ENCODE data around the gene ZNF512. TPM values are rescaled to one million over a fixed set of nuclear protein-coding genes. Genes with fewer than 3 reads are reported as not detected.
"Not testable (repeated sequence)": the region's sequence is repeated elsewhere in the genome, so short reads cannot be mapped to it uniquely, and the experiment has no call there.

Gene ZNF512, protein sequence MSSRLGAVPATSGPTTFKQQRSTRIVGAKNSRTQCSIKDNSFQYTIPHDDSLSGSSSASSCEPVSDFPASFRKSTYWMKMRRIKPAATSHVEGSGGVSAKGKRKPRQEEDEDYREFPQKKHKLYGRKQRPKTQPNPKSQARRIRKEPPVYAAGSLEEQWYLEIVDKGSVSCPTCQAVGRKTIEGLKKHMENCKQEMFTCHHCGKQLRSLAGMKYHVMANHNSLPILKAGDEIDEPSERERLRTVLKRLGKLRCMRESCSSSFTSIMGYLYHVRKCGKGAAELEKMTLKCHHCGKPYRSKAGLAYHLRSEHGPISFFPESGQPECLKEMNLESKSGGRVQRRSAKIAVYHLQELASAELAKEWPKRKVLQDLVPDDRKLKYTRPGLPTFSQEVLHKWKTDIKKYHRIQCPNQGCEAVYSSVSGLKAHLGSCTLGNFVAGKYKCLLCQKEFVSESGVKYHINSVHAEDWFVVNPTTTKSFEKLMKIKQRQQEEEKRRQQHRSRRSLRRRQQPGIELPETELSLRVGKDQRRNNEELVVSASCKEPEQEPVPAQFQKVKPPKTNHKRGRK
- total RNA-seq (10 to 100 TPM; 26.6 to 64.6 (median 50.1) TPM), polyA plus RNA-seq (10 to 100 TPM; 43.4 to 48.6 TPM), total RNA-seq (19.1 reads per million, percentile 49 among the genes with 10 or more reads in this experiment)

DNA sequence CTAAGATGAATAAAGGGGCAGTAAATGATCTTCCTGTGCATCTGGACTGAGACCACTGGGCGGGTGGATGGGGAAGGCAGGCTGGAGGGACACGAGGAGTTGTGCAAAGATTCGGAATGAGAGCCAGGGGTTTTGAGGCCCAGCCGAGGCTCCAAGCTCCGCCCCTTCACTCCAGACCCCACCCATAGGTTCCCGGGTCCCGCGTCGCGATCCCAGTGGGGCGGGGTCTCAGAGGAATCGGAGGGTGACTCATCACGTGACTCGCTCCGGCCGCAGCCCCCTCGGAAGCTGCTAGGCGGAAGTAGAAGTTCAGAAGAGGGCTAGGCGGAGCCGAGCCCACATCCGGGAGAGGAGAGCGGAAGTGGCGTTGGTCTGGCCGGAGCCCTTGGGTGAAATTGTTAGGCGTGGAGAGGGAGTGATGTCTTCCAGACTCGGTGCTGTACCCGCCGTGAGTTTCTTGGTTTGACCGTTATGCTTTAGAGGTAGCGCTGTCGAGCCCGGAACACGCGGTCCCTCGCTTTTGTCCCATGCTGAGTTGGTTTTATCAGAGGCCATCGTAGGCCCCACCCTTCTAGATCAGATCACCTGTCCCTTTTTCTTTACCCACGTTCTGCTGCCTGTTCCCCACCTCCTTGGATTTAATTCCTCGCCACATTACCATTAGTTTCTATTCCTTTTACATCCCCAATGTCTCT, at the start of gene ZNF512:
ZNF512 (plus strand) TSS at position 348 of the 695 bp plus-strand sequence; CDS start at position 419, 71 bp downstream.
- peaks cover 7 to 35% (median 25%) of the 10 kb centered on the region in 5 donors for H3K36me3 Mint-ChIP-seq
- Histone ChIP-seq H3K27ac (ENCODE audit: low read depth, low read length) (peak within 1 kb of the TSS; percentile 84), H3K9me3 (ENCODE audit: control insufficient read depth in 2 of 3, low read length in 3 of 3) (peaks cover 0 to 6% (median 0%) of the 10 kb centered on the region in 3 experiments), H3K27me3 (ENCODE audit: control insufficient read depth in 2 of 2, insufficient read depth in 2 of 2, low read length in 2 of 2) (no peaks in the 10 kb centered on the region), H3K4me1 (ENCODE audit: control insufficient read depth in 2 of 2, insufficient read depth in 2 of 2, low read length in 2 of 2) (peaks cover 22 to 35% of the 10 kb centered on the region in 2 donors), H3K36me3 (ENCODE audit: control insufficient read depth in 2 of 3, insufficient read depth in 3 of 3, low read length in 3 of 3) (no peaks in the 10 kb centered on the region), H3K4me3 (ENCODE audit: low read length) (peak within 1 kb of the TSS; percentile 75)
- peaks cover 0 to 16% (median 0%) of the 10 kb centered on the region in 5 donors for H3K27me3 Mint-ChIP-seq
- intact Hi-C loops (cut with micrococcal nuclease): loop anchor here (1.0 to 5.0 kb wide), 8 partner anchors 45 to 212 kb away; partner anchors contain the start of genes IFT172 (in 2 of the 2), NRBP1 (in 2 of the 2), SLC4A1AP (in 2 of the 2) and SUPT7L (in 2 of the 2)
- H3K9me3 Mint-ChIP-seq: peaks cover 0 to 22% (median 11%) of the 10 kb centered on the region in 11 donors
- peak; percentile 44 to 76 (median 70) for DNase-seq
- ATAC-seq: peak; percentile 92
- H3K4me1 Mint-ChIP-seq: peaks cover 37 to 60% (median 53%) of the 10 kb centered on the region in 7 donors
- POLR2A ChIA-PET: interaction anchor here (0.8 to 1.9 kb wide), 5 partner anchors 21 to 227 kb away, joined by 3 to 8 read pairs (median 3); partner anchors contain the start of genes GTF3C2, PPM1G, SLC4A1AP and SUPT7L
- H3K4me3 Mint-ChIP-seq: peak within 1 kb of the TSS; percentile 90 to 100 (median 95)
- peak within 1 kb of the TSS; percentile 85 to 98 (median 94) for H3K27ac Mint-ChIP-seq
- CTCF ChIA-PET: no interaction called here

DNA sequence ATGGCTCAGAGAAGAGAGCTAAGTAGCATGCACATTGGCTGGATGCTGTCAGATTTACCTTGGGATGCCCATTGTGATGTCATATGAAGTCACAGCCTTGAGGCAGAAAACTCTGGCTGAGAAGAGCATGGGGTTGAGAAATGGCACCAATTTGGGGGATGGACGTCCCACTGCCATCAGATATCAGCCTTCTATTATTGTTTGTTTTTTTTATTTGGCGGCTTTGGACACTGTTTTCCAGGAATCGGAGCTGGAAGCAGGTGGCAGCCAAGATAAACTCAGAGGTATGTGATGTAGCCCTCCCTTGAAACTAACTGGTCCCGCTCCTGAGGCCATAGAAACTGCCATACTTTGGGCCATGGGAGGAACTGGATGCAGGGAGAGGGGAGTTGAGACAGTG, 45.6 kb upstream of the ZNF512 start:
- no peak for DNase-seq
- Histone ChIP-seq H3K27me3 (ENCODE audit: control insufficient read depth in 2 of 2, insufficient read depth in 2 of 2, low read length in 2 of 2) (no peaks in the 10 kb centered on the region), H3K4me3 (ENCODE audit: low read length) (no peak overlapping the region), H3K36me3 (ENCODE audit: control insufficient read depth in 2 of 3, insufficient read depth in 3 of 3, low read length in 3 of 3) (no peaks in the 10 kb centered on the region), H3K4me1 (ENCODE audit: control insufficient read depth in 2 of 2, insufficient read depth in 2 of 2, low read length in 2 of 2) (no peaks in the 10 kb centered on the region), H3K27ac (ENCODE audit: low read depth, low read length) (no peak overlapping the region), H3K9me3 (ENCODE audit: control insufficient read depth in 2 of 3, low read length in 3 of 3) (no peaks in the 10 kb centered on the region)
- ChIA-PET POLR2A (no interaction called here), CTCF (no interaction called here)
- Mint-ChIP-seq H3K27me3 (peaks cover 0 to 31% (median 0%) of the 10 kb centered on the region in 5 donors), H3K9me3 (peaks cover 0 to 2% (median 0%) of the 10 kb centered on the region in 11 donors), H3K4me3 (no peak overlapping the region), H3K4me1 (no peaks in the 10 kb centered on the region), H3K27ac (no peak overlapping the region), H3K36me3 (no peaks in the 10 kb centered on the region)
- intact Hi-C loops (cut with micrococcal nuclease): no loop called here
- ATAC-seq: no peak

DNA sequence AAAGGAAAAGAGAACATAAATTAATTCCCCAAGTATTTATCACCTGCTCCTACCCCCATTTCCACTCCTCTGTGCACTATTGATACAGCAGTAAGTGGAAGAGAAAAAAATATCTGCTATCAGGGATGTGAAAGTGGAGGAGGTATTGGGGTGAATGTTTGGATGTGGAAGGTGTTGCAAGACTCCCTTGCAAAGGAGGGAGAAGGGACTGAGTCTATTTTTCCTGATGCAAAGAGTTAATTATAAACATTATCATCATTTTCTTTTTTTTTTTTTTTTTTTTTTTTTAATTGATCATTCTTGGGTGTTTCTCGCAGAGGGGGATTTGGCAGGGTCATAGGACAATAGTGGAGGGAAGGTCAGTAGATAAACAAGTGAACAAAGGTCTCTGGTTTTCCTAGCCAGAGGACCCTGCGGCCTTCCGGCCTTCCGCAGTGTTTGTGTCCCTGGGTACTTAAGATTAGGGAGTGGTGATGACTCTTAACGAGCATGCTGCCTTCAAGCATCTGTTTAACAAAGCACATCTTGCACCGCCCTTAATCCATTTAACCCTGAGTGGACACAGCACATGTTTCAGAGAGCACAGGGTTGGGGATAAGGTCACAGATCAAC, 43.9 kb upstream of the ZNF512 start:
- H3K9me3 ChIP-seq (ENCODE audit: control insufficient read depth in 2 of 3, low read length in 3 of 3); intact Hi-C loops (cut with micrococcal nuclease); H3K36me3 Mint-ChIP-seq; H3K4me3 ChIP-seq (ENCODE audit: low read length); H3K27ac Mint-ChIP-seq; H3K4me3 Mint-ChIP-seq; H3K9me3 Mint-ChIP-seq; H3K4me1 Mint-ChIP-seq; DNase-seq; H3K36me3 ChIP-seq (ENCODE audit: control insufficient read depth in 2 of 3, insufficient read depth in 3 of 3, low read length in 3 of 3); H3K27me3 ChIP-seq (ENCODE audit: control insufficient read depth in 2 of 2, insufficient read depth in 2 of 2, low read length in 2 of 2); ATAC-seq; POLR2A ChIA-PET; H3K27ac ChIP-seq (ENCODE audit: low read depth, low read length); H3K4me1 ChIP-seq (ENCODE audit: control insufficient read depth in 2 of 2, insufficient read depth in 2 of 2, low read length in 2 of 2); CTCF ChIA-PET: not testable (repeated sequence)
- peaks cover 0 to 22% (median 0%) of the 10 kb centered on the region in 5 donors for H3K27me3 Mint-ChIP-seq

DNA sequence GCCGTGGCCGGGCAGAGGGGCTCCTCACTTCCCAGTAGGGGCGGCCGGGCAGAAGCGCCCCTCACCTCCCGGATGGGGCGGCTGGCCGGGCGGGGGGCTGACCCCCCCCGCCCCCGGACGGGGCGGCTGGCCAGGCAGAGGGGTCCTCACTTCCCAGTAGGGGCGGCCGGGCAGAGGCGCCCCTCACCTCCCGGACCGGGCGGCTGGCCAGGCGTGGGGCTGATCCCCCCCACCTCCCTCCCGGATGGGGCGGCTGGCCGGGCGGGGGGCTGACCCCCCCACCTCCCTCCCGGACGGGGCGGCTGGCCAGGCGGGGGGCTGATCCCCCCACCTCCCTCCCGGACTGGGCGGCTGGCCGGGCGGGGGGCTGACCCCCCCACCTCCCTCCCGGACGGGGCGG, 43.2 kb upstream of the ZNF512 start:
- H3K4me1 Mint-ChIP-seq; ATAC-seq; H3K36me3 Mint-ChIP-seq; DNase-seq; H3K27me3 ChIP-seq (ENCODE audit: control insufficient read depth in 2 of 2, insufficient read depth in 2 of 2, low read length in 2 of 2); H3K27ac Mint-ChIP-seq; H3K4me3 ChIP-seq (ENCODE audit: low read length); H3K27ac ChIP-seq (ENCODE audit: low read depth, low read length); H3K36me3 ChIP-seq (ENCODE audit: control insufficient read depth in 2 of 3, insufficient read depth in 3 of 3, low read length in 3 of 3); POLR2A ChIA-PET; H3K9me3 Mint-ChIP-seq; H3K4me3 Mint-ChIP-seq; H3K9me3 ChIP-seq (ENCODE audit: control insufficient read depth in 2 of 3, low read length in 3 of 3); H3K4me1 ChIP-seq (ENCODE audit: control insufficient read depth in 2 of 2, insufficient read depth in 2 of 2, low read length in 2 of 2); intact Hi-C loops (cut with micrococcal nuclease); CTCF ChIA-PET: not testable (repeated sequence)
- H3K27me3 Mint-ChIP-seq: peaks cover 0 to 17% (median 0%) of the 10 kb centered on the region in 5 donors

DNA sequence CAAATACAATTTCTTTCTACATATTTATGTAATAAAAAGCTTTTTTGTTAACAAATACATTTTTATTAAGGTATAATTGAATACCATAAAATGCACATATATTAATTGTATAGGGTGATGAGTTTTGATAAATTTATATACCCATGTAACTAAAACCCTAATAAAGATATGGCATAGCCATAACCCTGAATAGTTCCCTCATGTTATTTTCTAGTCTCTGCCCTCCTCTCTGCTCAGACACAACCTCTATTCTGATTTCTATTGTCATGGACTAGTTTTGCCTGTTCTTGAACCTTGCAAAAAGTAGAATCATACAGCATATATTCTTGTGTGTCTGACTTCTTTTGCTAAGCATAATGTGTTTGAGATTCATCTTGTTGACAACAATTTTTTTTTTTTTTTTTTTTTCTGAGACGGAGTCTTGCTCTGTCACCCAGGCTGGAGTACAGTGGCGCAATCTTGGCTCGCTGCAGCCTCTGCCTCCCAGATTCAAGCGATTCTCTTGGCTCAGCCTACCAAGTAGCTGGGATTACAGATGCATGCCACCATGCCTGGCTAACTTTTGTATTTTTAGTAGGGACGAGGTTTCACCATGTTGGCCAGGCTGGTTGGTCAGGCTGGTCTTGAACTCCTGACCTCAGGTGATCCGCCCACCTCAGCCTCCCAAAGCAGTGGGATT, 38.6 kb upstream of the ZNF512 start:
- ChIA-PET CTCF (no interaction called here), POLR2A (no interaction called here)
- H3K9me3 Mint-ChIP-seq: peaks cover 0 to 14% (median 2%) of the 10 kb centered on the region in 11 donors
- H3K4me3 ChIP-seq (ENCODE audit: low read length): no peak overlapping the region
- peaks cover 0 to 4% (median 3%) of the 10 kb centered on the region in 5 donors for H3K36me3 Mint-ChIP-seq
- H3K27ac Mint-ChIP-seq: peak overlapping the region in 1 of 9 donors; percentile 12
- no peak overlapping the region for H3K27ac ChIP-seq (ENCODE audit: low read depth, low read length)
- ATAC-seq (no peak), DNase-seq (no peak)
- no peaks in the 10 kb centered on the region for H3K27me3 Mint-ChIP-seq
- intact Hi-C loops (cut with micrococcal nuclease): no loop called here
- no peaks in the 10 kb centered on the region for H3K4me1 ChIP-seq (ENCODE audit: control insufficient read depth in 2 of 2, insufficient read depth in 2 of 2, low read length in 2 of 2)
- H3K4me1 Mint-ChIP-seq: no peaks in the 10 kb centered on the region
- H3K36me3 ChIP-seq (ENCODE audit: control insufficient read depth in 2 of 3, insufficient read depth in 3 of 3, low read length in 3 of 3): no peaks in the 10 kb centered on the region
- no peaks in the 10 kb centered on the region for H3K9me3 ChIP-seq (ENCODE audit: control insufficient read depth in 2 of 3, low read length in 3 of 3)
- no peaks in the 10 kb centered on the region for H3K27me3 ChIP-seq (ENCODE audit: control insufficient read depth in 2 of 2, insufficient read depth in 2 of 2, low read length in 2 of 2)
- no peak overlapping the region for H3K4me3 Mint-ChIP-seq

All from naive thymus-derived CD4-positive, alpha-beta T cell (primary cell).